ENCODE measurements around the gene MTARC2. TPM values are rescaled to one million over a fixed set of nuclear protein-coding genes. Genes with fewer than 3 reads are reported as not detected.

Gene MTARC2
- total RNA-seq, 3 donors from 2014 or later = 26.7 to 41.8 (median 35.6) TPM

GRCh38 chr1:220806408-220806807 lies 58.3 kb downstream of the MTARC2 start:
- Histone ChIP-seq H3K4me3 (no peak overlapping the region), H3K9me3 (no peaks in the 10 kb centered on the region), H3K4me1 (ENCODE audit: low read depth) (peaks cover 2% of the 10 kb centered on the region), H3K36me3 (ENCODE audit: low read depth) (no peaks in the 10 kb centered on the region)
- ATAC-seq (no peak), DNase-seq (no peak)
- intact Hi-C loops (cut with DNase I, micrococcal nuclease) = no loop called here
- no peak for TF ChIP-seq CTCF (IDR thresholded peaks at IDR 0.05)

- peaks cover 2% of the 10 kb centered on the region for H3K4me1 ChIP-seq (ENCODE audit: low read depth)
- TF ChIP-seq CTCF (IDR thresholded peaks at IDR 0.05) = no peak
- no peak overlapping the region for H3K4me3 ChIP-seq
- H3K36me3 ChIP-seq (ENCODE audit: low read depth) = no peaks in the 10 kb centered on the region
- ATAC-seq (no peak), DNase-seq (no peak)
- H3K9me3 ChIP-seq = no peaks in the 10 kb centered on the region
- intact Hi-C loops (cut with DNase I, micrococcal nuclease) = no loop called here
These were observed 59.6 kb downstream of the MTARC2 start for GRCh38 chr1:220807726-220808125.

DNA sequence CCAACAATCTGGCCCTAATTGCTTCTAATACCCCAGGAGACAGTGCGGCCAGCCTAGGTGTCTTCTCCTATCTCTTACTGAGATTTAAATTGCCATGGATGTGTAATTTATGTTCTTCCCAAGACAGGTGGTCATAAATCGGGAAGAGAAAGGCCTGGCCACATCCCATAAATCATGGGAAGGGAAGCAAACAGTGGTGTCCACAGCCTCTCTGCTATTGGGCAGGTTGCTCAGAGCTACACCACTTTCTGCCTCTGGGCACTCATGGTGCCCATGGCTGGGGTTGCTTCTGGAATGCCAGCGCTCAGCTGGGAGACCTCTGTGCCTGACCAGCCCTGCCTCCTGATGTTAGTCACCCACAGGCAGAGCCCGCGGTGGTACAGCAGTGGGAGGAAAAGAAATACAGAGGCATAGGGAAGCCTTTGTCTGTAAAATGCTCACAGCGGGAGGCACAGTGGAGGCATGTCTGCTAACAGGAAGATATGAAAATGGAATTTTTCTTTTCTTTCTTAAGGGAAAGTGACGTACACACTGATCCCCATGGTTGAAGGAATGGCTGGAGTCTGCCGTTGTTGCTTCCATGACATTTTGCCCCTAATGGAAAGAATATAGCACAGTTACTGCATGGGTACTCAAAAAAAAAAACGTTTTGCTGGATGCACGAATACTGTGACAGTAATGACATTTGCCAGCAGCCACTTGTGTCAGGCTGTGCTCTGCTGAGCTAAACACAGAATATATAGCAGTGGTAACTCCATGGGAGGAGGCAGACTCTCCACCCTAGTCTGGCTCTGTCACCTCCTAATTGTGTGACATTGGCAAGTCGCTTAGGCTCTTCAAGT lies 60.4 kb downstream of the MTARC2 start:
- no peak for TF ChIP-seq CTCF (IDR thresholded peaks at IDR 0.05)
- H3K4me1 ChIP-seq (ENCODE audit: low read depth) = peaks cover 1% of the 10 kb centered on the region
- intact Hi-C loops (cut with DNase I, micrococcal nuclease) = no loop called here

DNA sequence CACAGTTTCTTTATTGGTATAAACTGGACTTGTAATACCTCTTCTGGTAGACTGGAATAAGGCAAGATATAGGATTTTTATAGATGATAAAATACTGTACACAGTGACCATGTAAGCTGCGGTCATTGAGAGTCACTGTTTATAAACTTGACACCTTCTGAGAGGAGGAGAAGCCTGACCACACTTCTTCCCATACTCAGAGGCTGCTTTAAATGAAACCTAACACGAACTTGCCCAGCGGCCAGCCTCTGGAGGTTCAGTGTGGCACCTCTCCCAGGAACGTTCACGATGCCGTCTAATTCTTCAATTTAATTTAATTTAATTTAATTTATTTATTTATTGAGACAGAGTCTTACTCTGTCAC lies 61.0 kb downstream of the MTARC2 start:
- intact Hi-C loops (cut with DNase I, micrococcal nuclease) = no loop called here
- ATAC-seq (no peak), DNase-seq (no peak)
- no peak for TF ChIP-seq CTCF (IDR thresholded peaks at IDR 0.05)
- Histone ChIP-seq H3K4me3 (no peak overlapping the region), H3K36me3 (ENCODE audit: low read depth) (no peaks in the 10 kb centered on the region), H3K4me1 (ENCODE audit: low read depth) (no peaks in the 10 kb centered on the region), H3K9me3 (no peaks in the 10 kb centered on the region)

More for the DNA sequence above, 60.4 kb downstream of the MTARC2 start:
- ATAC-seq (no peak), DNase-seq (no peak)
- Histone ChIP-seq H3K36me3 (ENCODE audit: low read depth) (no peaks in the 10 kb centered on the region), H3K4me3 (no peak overlapping the region), H3K9me3 (no peaks in the 10 kb centered on the region)

GRCh38 chr1:220809704-220810103 lies 61.6 kb downstream of the MTARC2 start:
- H3K4me3 ChIP-seq = no peak overlapping the region
- ATAC-seq (no peak), DNase-seq (no peak)
- no peaks in the 10 kb centered on the region for H3K4me1 ChIP-seq (ENCODE audit: low read depth)
- no peak for TF ChIP-seq CTCF (IDR thresholded peaks at IDR 0.05)
- no peaks in the 10 kb centered on the region for H3K36me3 ChIP-seq (ENCODE audit: low read depth)
- intact Hi-C loops (cut with DNase I, micrococcal nuclease) = loop anchor here in 1 of 2 donors (10.0 kb wide), 1 partner anchor 65 kb away; the partner anchor contains the start of gene HLX
- no peaks in the 10 kb centered on the region for H3K9me3 ChIP-seq
